ENCODE measurements around the gene PTAR1.

Gene PTAR1

DNA sequence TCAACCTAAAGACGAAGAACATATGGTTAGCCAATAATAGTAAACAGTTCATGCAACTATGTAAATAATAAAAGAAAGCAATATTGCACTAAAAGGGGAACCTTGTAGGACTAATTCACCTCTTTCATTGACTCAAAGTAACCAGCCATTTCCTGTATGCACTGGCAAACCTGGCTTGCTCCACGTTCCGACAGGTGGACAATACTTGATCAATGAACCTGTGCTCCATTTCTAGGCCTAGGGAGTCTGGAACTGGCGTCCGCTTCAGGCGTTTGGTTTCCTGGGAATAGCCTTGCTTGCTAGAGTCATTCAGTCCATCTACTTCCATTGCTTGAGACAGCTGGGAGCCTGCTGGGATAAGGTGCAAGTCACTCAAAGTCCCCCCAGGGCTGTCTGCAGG is 41.6 kb downstream of the PTAR1 start:
- no peaks in the 10 kb centered on the region for H3K27me3 ChIP-seq (ENCODE audit: insufficient read depth, poor library complexity, severe bottlenecking)
- no peak overlapping the region for H3K27ac ChIP-seq (replicated peaks)
- H3K4me3 ChIP-seq (replicated peaks; ENCODE audit: insufficient read depth, low read length), result no peak overlapping the region
- no peak for DNase-seq (ENCODE audit: low read depth in 1 of 2, low spot score in 1 of 2)
- TF ChIP-seq CTCF (IDR thresholded peaks at IDR 0.05; ENCODE audit: insufficient read depth, low read length) (no peak), GABPA (IDR thresholded peaks at IDR 0.05; ENCODE audit: low read depth) (no peak), POLR2AphosphoS5 (IDR thresholded peaks at IDR 0.05; ENCODE audit: low read depth) (no peak), REST (IDR thresholded peaks at IDR 0.05; ENCODE audit: insufficient replicate concordance, low read depth) (no peak), SPI1 (IDR thresholded peaks at IDR 0.05; ENCODE audit: borderline replicate concordance, low read depth) (no peak)

DNA sequence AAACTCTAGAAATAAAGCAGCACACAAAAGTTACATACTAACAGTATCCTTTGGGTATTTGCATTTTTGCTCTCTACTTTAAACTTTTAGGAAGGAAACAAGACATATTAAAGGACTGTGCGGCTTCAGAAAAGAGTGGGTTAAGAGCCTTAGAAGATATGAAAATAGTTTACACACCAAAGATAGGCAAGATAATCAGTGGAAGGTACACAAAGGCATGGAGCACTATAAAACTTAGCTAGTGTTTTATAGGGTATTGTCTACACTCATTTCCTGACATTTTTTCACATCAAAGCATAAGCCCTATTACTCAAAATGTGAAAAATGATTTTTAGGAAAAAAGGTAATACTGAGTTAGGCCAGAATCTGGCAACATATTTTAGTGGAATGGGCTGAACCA is 44.0 kb downstream of the PTAR1 start:
- H3K27ac ChIP-seq (replicated peaks), result no peak overlapping the region
- no peak overlapping the region for H3K4me3 ChIP-seq (replicated peaks; ENCODE audit: insufficient read depth, low read length)
- TF ChIP-seq SPI1 (IDR thresholded peaks at IDR 0.05; ENCODE audit: borderline replicate concordance, low read depth) (no peak), REST (IDR thresholded peaks at IDR 0.05; ENCODE audit: insufficient replicate concordance, low read depth) (no peak), POLR2AphosphoS5 (IDR thresholded peaks at IDR 0.05; ENCODE audit: low read depth) (no peak), CTCF (IDR thresholded peaks at IDR 0.05; ENCODE audit: insufficient read depth, low read length) (no peak), GABPA (IDR thresholded peaks at IDR 0.05; ENCODE audit: low read depth) (no peak)
- DNase-seq (ENCODE audit: low read depth in 1 of 2, low spot score in 1 of 2), result no peak
- H3K27me3 ChIP-seq (ENCODE audit: insufficient read depth, poor library complexity, severe bottlenecking), result no peaks in the 10 kb centered on the region

DNA sequence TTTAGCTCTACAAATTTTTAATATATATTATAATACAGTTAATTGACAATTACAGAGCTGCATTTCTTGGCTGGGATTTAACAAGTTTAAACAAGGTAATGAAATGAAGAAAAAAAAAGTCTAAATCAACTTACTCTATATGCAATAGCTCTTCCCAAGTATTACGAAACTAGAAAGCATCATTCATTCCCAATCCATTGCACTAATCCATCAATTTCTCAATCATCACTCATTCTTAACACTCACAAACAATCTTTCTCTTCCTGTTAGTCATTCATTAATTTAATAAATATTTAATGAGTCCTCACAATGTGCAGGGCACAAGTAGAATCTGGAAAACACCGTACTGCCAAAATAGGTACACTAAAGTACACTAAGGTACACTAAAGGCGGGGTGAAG is 44.7 kb downstream of the PTAR1 start:
- TF ChIP-seq CTCF (IDR thresholded peaks at IDR 0.05; ENCODE audit: insufficient read depth, low read length) (no peak), GABPA (IDR thresholded peaks at IDR 0.05; ENCODE audit: low read depth) (no peak), REST (IDR thresholded peaks at IDR 0.05; ENCODE audit: insufficient replicate concordance, low read depth) (no peak), POLR2AphosphoS5 (IDR thresholded peaks at IDR 0.05; ENCODE audit: low read depth) (no peak), SPI1 (IDR thresholded peaks at IDR 0.05; ENCODE audit: borderline replicate concordance, low read depth) (no peak)
- no peaks in the 10 kb centered on the region for H3K27me3 ChIP-seq (ENCODE audit: insufficient read depth, poor library complexity, severe bottlenecking)
- DNase-seq (ENCODE audit: low read depth in 1 of 2, low spot score in 1 of 2), result no peak
- no peak overlapping the region for H3K27ac ChIP-seq (replicated peaks)
- H3K4me3 ChIP-seq (replicated peaks; ENCODE audit: insufficient read depth, low read length), result no peak overlapping the region
